Activated CD4-positive, alpha-beta T cell treated with anti-CD3 and anti-CD28 coated beads for 1 hour (primary cell): ENCODE data around the gene SLC25A26.

Experiments
- DNase-seq: peaks from one replicate; pipeline ENCODE4 v3.0.0-alpha.2; 2020

The SLC25A26 gene

GRCh38 chr3:66399529-66400232 is 178.9 kb downstream of the SLC25A26 start:
- DNase-seq: no peak

GRCh38 chr3:66400411-66401156 is 179.8 kb downstream of the SLC25A26 start:
- DNase-seq: no peak

GRCh38 chr3:66401157-66401550 is 180.4 kb downstream of the SLC25A26 start:
- DNase-seq: no peak

GRCh38 chr3:66401675-66402491 is 181.1 kb downstream of the SLC25A26 start:
- no peak for DNase-seq

GRCh38 chr3:66402596-66403290 is 181.9 kb downstream of the SLC25A26 start:
- no peak for DNase-seq

- DNase-seq: no peak
These were observed 182.7 kb downstream of the SLC25A26 start for GRCh38 chr3:66403323-66403990.

- no peak for DNase-seq
These were observed 183.4 kb downstream of the SLC25A26 start for GRCh38 chr3:66404197-66404596.

GRCh38 chr3:66404903-66405700 is 184.3 kb downstream of the SLC25A26 start:
- no peak for DNase-seq

GRCh38 chr3:66405701-66406091 is 184.9 kb downstream of the SLC25A26 start:
- DNase-seq: no peak

GRCh38 chr3:66406163-66406562 is 185.4 kb downstream of the SLC25A26 start:
- DNase-seq: no peak

GRCh38 chr3:66406831-66407610 is 186.2 kb downstream of the SLC25A26 start:
- no peak for DNase-seq

GRCh38 chr3:66407611-66408218 is 186.9 kb downstream of the SLC25A26 start:
- peak; percentile 61 for DNase-seq

GRCh38 chr3:66409771-66410754 is 189.3 kb downstream of the SLC25A26 start:
- no peak for DNase-seq

- no peak for DNase-seq
These were observed 190.2 kb downstream of the SLC25A26 start for GRCh38 chr3:66410976-66411375.

- no peak for DNase-seq
These were observed 190.7 kb downstream of the SLC25A26 start for GRCh38 chr3:66411474-66411873.

- DNase-seq: no peak
These were observed 191.4 kb downstream of the SLC25A26 start for GRCh38 chr3:66411961-66412887.

GRCh38 chr3:66413151-66413751 is 192.4 kb downstream of the SLC25A26 start:
- DNase-seq: no peak
